ENCODE data around the gene IL17RE. TPM values are rescaled to one million over a fixed set of nuclear protein-coding genes. Genes with fewer than 3 reads are reported as not detected.
"Not testable (repeated sequence)": the region's sequence is repeated elsewhere in the genome, so short reads cannot be mapped to it uniquely, and the experiment has no call there.

IL17RE gene
- total RNA-seq, 1 experiment from 2014 or later: not detected

DNA sequence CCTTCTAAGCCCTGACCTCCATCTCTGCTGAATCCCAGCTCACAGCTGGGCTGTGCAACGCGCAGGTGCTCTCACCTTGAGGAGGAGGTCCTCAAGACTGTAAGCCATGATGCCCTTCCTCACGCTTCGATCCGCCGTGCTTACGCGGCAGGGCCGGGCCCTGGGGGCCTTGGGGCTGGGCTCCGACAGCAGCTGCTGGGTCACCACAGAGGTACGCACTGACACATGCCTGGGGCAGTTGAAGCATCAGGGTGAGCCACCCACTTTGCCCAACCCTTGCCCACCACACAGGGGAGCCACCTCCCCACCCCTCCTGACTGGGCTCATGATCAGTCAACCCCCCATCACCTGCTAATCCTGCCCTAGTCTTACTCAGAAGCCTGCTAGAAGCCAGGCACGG is 25.7 kb upstream of the IL17RE start:
- no peak for DNase-seq (ENCODE audit: low read depth)
- in situ Hi-C loops (cut with HindIII; ENCODE audit: low pct_unique_long_range_greater_than_20kb, low sequenced_read_pairs): no loop called here

DNA sequence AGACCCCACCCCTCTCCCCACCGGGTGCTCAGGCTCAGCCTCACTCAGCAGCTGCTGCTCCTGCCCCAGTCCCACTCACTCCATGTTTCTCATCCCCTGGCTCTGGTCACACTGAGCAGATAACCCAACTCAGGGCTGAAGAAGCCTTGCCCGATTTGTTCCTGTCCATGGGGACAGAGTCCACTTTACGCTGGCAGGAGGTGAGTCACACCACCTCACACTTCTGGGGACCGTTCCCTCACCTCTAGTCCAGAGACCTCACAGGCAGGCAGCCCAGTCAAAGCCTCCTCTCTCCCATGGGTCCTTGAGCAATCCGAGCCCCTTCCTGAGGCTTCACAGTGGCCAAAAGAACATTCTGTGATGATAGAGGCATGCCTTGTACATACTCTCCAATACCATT is 23.9 kb upstream of the IL17RE start:
- in situ Hi-C loops (cut with HindIII; ENCODE audit: low pct_unique_long_range_greater_than_20kb, low sequenced_read_pairs): no loop called here
- no peak for DNase-seq (ENCODE audit: low read depth)

DNA sequence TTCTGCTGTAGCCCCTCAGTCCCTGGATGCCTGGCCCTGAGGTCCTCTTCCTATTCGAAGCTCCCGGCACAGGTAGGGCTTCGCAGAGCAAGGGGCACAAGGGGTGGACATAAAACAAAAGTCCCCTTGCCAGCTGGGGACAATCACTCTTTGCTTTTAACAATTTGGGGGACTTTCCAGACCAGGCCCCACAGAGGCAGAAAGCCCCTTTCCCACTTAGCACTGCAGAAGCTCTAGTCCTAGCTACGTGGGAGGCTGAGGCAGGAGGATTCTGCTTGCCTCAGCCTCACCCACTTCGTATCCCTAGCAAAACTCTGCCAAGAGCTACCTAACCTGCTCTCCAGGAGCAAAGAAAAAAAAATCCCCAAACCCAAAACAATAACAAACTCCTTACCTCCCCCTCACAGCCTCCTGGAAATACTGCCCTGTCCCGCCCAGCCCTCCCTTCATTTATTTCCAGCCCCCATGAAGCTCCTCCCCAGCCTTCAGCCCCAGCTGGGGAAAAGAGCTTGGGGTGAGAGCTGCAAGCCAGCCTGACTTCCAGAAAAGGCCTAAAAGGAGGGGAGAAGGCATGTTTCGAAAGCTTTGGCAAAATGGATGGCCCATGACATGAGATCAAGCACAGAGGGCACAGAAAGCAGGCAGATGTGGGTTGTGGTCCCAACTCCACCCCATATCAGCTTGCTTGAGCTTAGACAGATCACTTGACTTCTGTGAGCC is 22.7 kb upstream of the IL17RE start, which contains the start of gene CIDEC:
Gene CIDEC (minus strand): TSS at position 424 of the 720 bp plus-strand sequence. CDS start 1,767 bp downstream, outside the sequence.
- no peak for DNase-seq (ENCODE audit: low read depth)
- in situ Hi-C loops (cut with HindIII; ENCODE audit: low pct_unique_long_range_greater_than_20kb, low sequenced_read_pairs): no loop called here

GRCh38 chr3:9881441-9881840 is 21.2 kb upstream of the IL17RE start:
- DNase-seq (ENCODE audit: low read depth): no peak
- in situ Hi-C loops (cut with HindIII; ENCODE audit: low pct_unique_long_range_greater_than_20kb, low sequenced_read_pairs): no loop called here

DNA sequence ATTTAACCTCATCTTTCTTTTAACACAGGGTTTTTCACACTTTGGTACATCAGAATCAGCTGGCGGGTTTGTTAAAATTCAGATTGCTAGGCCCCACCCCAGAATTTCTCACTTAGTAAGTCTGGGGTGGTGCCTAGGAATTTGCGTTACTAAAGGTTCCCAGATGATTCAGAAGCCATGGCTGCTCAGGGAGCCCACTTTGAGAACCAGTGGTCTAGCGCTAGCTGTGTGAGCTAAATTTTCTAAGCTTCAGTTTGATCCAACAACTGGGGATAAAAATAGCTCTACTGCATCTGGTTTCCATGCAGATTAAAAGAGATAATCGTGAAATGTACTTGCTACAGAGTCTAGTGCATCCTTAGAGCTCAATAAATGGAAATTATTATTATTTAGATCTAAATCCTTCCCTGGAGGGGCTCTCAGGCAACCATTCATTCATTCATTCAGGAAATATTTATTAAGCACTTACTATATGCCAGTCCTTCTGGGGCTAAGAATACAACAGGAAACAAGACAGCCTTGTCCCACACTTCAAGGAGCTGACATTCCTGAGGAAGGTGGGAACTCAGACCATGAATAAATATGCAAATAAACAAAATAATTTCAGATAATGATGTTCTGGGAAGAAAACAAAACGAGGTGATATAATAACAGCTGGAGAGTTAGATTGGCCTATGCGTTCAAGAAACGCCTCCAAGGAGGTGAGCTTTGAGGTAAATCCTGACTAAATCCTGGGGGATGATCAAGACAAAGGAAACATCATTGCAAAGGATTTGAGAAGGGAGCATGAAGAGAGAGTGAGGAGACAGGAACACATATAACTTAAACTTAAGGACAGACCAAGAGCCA is 18.7 kb upstream of the IL17RE start:
- DNase-seq (ENCODE audit: low read depth): no peak

DNA sequence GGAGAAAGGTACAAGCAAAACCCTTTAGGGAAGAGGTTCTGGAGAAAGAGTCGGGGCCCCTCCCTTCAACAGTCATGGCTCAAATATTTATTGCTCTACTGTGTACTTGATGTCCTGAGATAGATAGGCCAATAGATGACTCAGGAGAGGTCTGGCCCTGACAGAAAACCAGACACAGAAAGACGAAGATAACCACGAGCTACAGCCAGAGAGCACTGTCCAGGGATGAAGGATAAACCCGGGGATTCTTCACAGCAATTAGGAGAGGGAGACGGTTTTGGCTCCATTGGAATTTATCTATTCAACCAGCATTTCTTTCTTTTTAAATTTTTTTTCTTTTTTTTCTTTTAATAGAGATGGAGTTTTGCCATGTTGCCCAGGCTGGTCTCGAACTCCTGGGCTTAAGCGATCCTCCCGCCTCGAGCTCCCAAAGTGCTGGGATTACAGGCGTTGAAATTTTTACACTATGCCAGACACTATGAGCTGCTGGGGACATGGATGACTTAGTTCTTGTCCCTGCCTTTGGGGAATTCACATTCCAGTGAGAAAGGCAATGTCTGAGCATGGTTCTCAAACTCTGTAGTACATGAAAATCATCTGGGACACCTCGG is 18.0 kb upstream of the IL17RE start:
- peak; percentile 48 for DNase-seq (ENCODE audit: low read depth)
- in situ Hi-C loops (cut with HindIII; ENCODE audit: low pct_unique_long_range_greater_than_20kb, low sequenced_read_pairs): no loop called here

More for the DNA sequence above, 18.7 kb upstream of the IL17RE start:
- in situ Hi-C loops (cut with HindIII; ENCODE audit: low pct_unique_long_range_greater_than_20kb, low sequenced_read_pairs): no loop called here

GRCh38 chr3:9886328-9886727 is 16.3 kb upstream of the IL17RE start:
- DNase-seq (ENCODE audit: low read depth): no peak
- in situ Hi-C loops (cut with HindIII; ENCODE audit: low pct_unique_long_range_greater_than_20kb, low sequenced_read_pairs): no loop called here

DNA sequence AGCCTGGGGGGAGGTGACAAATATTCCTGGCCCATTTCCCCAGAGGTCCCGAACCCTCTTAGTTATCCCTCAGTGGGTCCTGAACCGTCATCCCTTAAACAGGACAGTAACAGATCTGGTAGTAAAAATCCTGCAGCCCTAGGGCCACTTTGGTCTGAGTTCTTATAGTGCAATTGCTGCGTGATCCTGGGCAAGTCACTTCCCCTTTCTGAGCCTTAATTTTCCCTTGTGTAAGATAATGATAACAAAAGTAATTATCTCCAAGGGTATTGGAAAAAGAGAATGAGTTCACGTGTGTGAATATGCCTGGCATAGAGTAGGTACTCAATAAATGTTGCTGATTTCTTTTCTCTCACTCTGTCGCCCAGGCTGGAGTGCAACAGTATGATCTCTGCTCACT is 15.2 kb upstream of the IL17RE start:
- DNase-seq (ENCODE audit: low read depth): no peak
- in situ Hi-C loops (cut with HindIII; ENCODE audit: low pct_unique_long_range_greater_than_20kb, low sequenced_read_pairs): no loop called here

DNA sequence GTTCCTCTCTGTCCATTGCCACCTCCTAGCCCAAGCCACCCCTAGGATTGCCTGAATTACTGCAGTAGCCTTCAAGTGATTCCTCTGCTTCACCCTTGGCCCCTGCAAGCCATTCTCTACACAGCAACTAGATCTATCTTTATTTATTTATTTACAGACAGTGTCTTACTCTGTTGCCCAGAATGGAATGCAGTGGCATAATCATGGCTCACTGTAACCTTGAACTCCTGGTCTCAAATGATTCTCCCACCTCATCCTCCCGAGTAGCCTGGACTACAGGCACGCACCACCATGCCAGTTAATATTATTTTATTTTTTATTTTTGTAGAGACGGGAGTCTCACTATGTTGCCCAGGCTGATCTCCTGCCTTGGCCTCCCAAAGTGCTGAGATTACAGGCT is 14.1 kb upstream of the IL17RE start:
- in situ Hi-C loops (cut with HindIII; ENCODE audit: low pct_unique_long_range_greater_than_20kb, low sequenced_read_pairs): no loop called here
- no peak for DNase-seq (ENCODE audit: low read depth)

DNA sequence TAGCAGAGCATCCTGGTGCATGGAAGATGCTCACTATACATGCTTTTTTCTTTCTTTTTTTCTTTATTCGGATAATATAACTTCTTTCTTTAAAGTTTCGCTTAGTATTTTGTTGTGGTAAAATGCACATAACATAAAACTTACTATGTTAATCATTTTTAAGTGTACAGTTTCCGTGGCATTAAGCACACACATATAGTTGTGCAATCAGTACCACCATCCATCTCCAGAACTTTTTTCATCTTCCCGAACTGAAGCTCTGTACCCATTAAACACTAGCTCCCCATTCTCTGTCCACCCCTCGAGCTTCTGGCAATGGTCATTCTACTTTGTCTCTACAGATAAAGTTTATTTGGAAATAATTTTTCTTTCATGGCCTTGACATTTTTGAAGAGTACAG is 13.2 kb upstream of the IL17RE start:
- DNase-seq (ENCODE audit: low read depth): no peak
- in situ Hi-C loops (cut with HindIII; ENCODE audit: low pct_unique_long_range_greater_than_20kb, low sequenced_read_pairs): no loop called here

GRCh38 chr3:9890249-9891071 is 12.2 kb upstream of the IL17RE start, which contains the start of gene JAGN1:
TSS of gene JAGN1 (plus strand) at chr3:9890610. CDS start at chr3:9890723, 113 bp downstream.
- in situ Hi-C loops (cut with HindIII; ENCODE audit: low pct_unique_long_range_greater_than_20kb, low sequenced_read_pairs): no loop called here
- peak; percentile 79 for DNase-seq (ENCODE audit: low read depth)

- in situ Hi-C loops (cut with HindIII; ENCODE audit: low pct_unique_long_range_greater_than_20kb, low sequenced_read_pairs): no loop called here
Observed at GRCh38 chr3:9891072-9891622, 11.5 kb upstream of the IL17RE start.

DNA sequence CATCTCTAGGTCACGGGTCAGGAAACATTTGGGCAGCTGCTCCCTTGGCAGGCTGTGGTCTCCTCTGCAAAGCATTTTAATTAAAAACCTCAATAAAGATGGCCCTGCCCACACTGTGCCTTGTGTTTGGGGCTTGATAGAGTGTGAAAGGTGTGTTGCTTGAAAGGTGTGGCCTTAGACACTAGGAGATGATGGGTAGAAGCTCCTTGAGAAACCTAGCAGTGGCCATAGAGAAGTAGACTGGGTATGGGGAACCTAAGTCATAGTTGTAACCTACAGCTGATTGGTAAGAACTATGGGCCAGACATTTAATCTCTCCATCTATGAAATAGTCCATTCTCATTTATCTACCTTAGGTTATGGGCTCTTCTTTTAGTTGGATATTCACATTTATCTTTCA is 8.9 kb upstream of the IL17RE start:
- no peak for DNase-seq (ENCODE audit: low read depth)
- in situ Hi-C loops (cut with HindIII; ENCODE audit: low pct_unique_long_range_greater_than_20kb, low sequenced_read_pairs): no loop called here

More at GRCh38 chr3:9891072-9891622, 11.5 kb upstream of the IL17RE start:
- no peak for DNase-seq (ENCODE audit: low read depth)

- in situ Hi-C loops (cut with HindIII; ENCODE audit: low pct_unique_long_range_greater_than_20kb, low sequenced_read_pairs); DNase-seq (ENCODE audit: low read depth): not testable (repeated sequence)
Observed at GRCh38 chr3:9895715-9896114, 6.9 kb upstream of the IL17RE start.

- DNase-seq (ENCODE audit: low read depth): peak; percentile 39
Observed at GRCh38 chr3:9896755-9897407, 5.8 kb upstream of the IL17RE start.

GRCh38 chr3:9897408-9898372 is 5.0 kb upstream of the IL17RE start:
- in situ Hi-C loops (cut with HindIII; ENCODE audit: low pct_unique_long_range_greater_than_20kb, low sequenced_read_pairs): no loop called here
- peak; percentile 87 for DNase-seq (ENCODE audit: low read depth)

More at GRCh38 chr3:9896755-9897407, 5.8 kb upstream of the IL17RE start:
- in situ Hi-C loops (cut with HindIII; ENCODE audit: low pct_unique_long_range_greater_than_20kb, low sequenced_read_pairs): not testable (repeated sequence)

Measured in Caki2 (cell line).